CD4-positive, alpha-beta T cell treated with Interleukin-6 at 100 ng/mL for 8 hours (primary cell): Measurements from ENCODE around the gene SRBD1.
"Not testable (repeated sequence)": the region's sequence is repeated elsewhere in the genome, so short reads cannot be mapped to it uniquely, and the experiment has no call there.

Experiments
- DNase-seq: peaks from one replicate; pipeline ENCODE4 v3.0.0-alpha.2; 2020; ENCODE audit warnings: mixed read lengths, low spot score

SRBD1 gene

GRCh38 chr2:45468279-45468678 is 142.8 kb downstream of the SRBD1 start:
- no peak for DNase-seq

GRCh38 chr2:45466053-45466452 is 145.0 kb downstream of the SRBD1 start:
- no peak for DNase-seq

GRCh38 chr2:45460825-45461224 is 150.2 kb downstream of the SRBD1 start:
- DNase-seq, result no peak

GRCh38 chr2:45459860-45460259 is 151.2 kb downstream of the SRBD1 start:
- no peak for DNase-seq

- no peak for DNase-seq
Measured at GRCh38 chr2:45458909-45459563, 152.0 kb downstream of the SRBD1 start.

GRCh38 chr2:45457211-45457945 is 153.7 kb downstream of the SRBD1 start:
- no peak for DNase-seq

- DNase-seq, result no peak
Measured at GRCh38 chr2:45452866-45453265, 158.2 kb downstream of the SRBD1 start.

- DNase-seq, result no peak
Measured at GRCh38 chr2:45450634-45451033, 160.4 kb downstream of the SRBD1 start.

- no peak for DNase-seq
Measured at GRCh38 chr2:45448217-45448616, 162.8 kb downstream of the SRBD1 start.

- no peak for DNase-seq
Measured at GRCh38 chr2:45446016-45446415, 165.1 kb downstream of the SRBD1 start.

GRCh38 chr2:45445037-45445436 is 166.0 kb downstream of the SRBD1 start:
- DNase-seq, result no peak

GRCh38 chr2:45443012-45443411 is 168.1 kb downstream of the SRBD1 start:
- no peak for DNase-seq

- no peak for DNase-seq
Measured at GRCh38 chr2:45442026-45442425, 169.0 kb downstream of the SRBD1 start.

GRCh38 chr2:45441571-45441970 is 169.5 kb downstream of the SRBD1 start:
- DNase-seq, result no peak

- DNase-seq, result no peak
Measured at GRCh38 chr2:45439788-45440773, 171.0 kb downstream of the SRBD1 start.

- DNase-seq, result no peak
Measured at GRCh38 chr2:45438872-45439665, 172.0 kb downstream of the SRBD1 start.

- DNase-seq, result no peak
Measured at GRCh38 chr2:45436456-45436855, 174.6 kb downstream of the SRBD1 start.

GRCh38 chr2:45435316-45435715 is 175.8 kb downstream of the SRBD1 start:
- DNase-seq, result no peak

GRCh38 chr2:45433363-45433762 is 177.7 kb downstream of the SRBD1 start:
- DNase-seq, result no peak

- DNase-seq, result no peak
Measured at GRCh38 chr2:45432406-45432805, 178.7 kb downstream of the SRBD1 start.

- DNase-seq, result not testable (repeated sequence)
Measured at GRCh38 chr2:45426025-45426424, 185.0 kb downstream of the SRBD1 start.

- no peak for DNase-seq
Measured at GRCh38 chr2:45422921-45423320, 188.1 kb downstream of the SRBD1 start.
